ENCODE measurements around the gene ANAPC2.

Gene ANAPC2

DNA sequence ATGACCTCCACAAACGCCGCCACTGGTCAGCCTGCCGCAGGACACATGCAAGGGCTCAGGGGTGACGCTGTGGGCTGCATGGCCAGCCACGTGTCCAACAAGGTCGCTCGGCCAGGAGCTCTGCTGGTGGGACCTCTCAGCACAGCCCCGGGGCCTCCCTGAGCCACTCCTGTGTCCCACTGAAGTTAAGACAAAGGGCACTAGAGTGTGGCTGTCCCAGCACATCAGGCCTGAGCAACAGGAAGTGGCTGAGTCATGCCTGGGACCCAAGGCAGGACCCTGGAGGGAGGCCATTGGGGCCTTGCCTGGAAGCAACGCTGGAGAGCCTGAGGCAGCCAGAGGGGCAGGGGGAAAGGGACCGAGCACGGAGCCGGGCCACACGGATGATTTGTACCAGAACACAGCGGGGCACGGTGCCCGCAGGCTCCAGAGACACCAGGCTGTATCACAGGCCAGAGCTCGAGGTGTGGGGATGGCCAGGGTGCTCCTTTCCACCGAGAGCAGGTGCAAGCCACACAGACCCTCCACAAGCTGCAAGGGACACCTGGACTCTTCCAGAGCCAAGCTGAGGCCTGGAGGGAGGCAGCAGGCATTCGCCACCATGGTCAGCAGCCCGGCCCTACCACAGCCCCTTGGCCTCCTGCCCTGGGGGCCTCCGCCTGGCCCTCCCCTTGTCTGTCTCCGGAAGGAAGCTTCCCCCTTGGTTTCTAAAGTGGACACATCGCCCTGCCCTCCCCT is 10.0 kb downstream of the ANAPC2 start:
- in situ Hi-C loops (cut with MboI; ENCODE audit: low sequenced_read_pairs), result no loop called here

DNA sequence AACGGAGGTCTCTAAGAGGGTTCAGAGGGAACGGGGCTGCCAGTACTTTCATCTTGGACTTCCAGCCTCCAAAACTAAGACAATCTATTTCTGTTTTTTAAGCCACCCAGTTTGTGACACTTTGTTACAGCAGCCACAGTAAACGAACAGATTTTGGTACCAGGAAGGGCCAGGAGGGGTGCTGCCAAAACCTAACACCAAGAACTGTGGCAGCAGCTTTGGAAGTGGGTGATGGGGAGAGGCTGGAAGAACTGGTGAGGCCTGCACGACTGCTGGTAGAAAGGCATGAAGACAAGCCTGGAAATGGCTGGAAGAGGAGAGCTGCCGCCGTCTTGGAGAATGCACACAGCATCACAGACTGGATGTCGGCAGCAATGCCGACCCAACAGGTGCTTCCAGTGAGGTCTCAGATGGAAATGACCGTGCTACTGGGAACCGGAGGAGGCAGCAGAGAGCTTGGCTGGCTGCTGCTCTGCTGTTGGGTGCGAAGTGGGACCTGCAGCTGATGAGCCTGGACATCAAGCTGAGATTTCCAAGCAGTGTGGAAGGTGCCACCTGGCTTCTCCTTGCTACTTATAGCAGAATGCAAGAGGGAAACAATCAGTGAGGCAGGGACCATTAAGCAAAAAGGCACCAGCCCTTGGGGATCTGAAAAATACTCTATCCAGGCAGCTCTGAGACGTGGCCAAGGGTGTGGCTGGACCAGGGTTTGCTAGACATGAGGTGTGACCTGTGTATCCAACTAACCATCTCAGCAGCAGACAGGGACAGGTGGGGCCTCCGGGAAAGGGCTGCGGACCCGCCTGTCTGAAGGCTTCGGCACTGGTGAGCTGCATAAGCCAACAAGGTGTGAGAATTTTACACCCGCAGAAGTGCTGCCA is 11.8 kb downstream of the ANAPC2 start:
- in situ Hi-C loops (cut with MboI; ENCODE audit: low sequenced_read_pairs), result no loop called here

GRCh38 chr9:137175345-137175961 is 12.9 kb downstream of the ANAPC2 start:
- in situ Hi-C loops (cut with MboI; ENCODE audit: low sequenced_read_pairs), result no loop called here

DNA sequence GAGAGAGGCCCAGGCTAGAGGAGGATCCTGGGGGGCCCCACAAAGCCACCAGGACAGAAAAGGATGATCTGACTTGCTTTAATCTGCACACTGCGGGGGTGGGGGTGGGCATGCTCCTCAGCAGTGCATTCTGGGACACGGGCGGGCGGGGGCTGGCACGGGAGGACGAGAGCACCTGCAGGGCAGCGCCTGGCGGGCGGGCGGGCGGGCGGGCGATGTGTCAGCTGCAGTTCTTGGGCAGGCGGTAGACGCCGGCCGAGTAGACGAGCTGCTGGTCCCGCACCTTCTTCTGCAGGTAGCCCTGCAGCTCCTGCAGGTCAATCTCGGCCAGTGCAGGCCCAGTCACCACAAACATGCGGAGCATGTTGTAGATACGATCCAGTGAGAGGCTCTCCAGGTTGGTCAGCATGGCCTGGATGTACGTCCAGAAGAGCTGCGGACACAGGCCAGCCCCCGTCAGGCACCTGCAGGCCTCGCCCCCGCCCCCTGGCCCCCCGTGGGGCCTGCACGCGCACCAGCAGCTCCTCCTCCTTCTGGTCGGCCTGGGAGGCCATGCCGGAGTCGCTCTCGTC is 13.6 kb downstream of the ANAPC2 start:
- in situ Hi-C loops (cut with MboI; ENCODE audit: low sequenced_read_pairs), result no loop called here

- in situ Hi-C loops (cut with MboI; ENCODE audit: low sequenced_read_pairs), result no loop called here
Measured at GRCh38 chr9:137173796-137174664, 14.3 kb downstream of the ANAPC2 start.

DNA sequence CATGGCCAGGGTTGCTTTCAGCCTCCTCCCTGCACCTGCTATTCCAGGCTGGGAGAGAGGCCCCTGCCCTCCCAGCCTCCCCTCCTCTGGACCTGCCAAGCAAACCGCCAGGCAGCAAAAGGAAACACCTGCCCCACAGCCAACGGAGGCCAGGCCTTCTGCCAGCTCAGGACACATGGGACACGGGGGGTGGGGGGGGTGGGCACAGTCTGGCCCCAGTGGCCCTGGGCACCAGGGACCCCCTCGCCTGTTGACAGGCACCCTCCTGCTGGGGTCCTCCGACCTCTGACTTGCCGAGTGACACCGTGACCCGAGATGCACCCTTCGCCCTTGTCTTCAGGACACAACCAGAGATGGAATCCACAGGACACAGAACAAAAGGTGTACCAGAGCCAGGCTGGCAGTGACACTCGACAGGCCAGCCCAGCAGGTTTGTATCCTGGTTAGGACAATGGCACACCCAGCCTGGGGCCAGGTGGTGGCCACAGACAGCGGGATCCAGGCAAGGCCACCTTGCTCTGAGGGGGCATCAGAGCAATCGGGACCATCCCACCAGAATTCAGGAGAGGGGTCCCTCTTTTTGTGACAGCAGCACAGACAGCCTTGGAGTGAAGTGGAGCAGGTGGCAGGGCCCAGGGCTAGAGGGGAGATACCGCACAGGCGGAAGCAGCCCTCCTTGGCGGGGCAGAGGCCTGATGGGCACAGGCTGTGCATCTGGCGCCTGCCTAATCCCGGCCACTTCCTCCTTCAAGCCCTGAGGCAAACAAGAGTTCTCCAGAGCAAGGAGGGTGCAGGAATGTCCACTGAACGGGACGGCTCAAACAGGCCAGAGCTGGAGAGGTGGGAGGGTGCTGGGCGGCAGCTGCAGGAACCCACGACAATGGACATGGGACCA is 15.2 kb downstream of the ANAPC2 start:
- in situ Hi-C loops (cut with MboI; ENCODE audit: low sequenced_read_pairs), result no loop called here

DNA sequence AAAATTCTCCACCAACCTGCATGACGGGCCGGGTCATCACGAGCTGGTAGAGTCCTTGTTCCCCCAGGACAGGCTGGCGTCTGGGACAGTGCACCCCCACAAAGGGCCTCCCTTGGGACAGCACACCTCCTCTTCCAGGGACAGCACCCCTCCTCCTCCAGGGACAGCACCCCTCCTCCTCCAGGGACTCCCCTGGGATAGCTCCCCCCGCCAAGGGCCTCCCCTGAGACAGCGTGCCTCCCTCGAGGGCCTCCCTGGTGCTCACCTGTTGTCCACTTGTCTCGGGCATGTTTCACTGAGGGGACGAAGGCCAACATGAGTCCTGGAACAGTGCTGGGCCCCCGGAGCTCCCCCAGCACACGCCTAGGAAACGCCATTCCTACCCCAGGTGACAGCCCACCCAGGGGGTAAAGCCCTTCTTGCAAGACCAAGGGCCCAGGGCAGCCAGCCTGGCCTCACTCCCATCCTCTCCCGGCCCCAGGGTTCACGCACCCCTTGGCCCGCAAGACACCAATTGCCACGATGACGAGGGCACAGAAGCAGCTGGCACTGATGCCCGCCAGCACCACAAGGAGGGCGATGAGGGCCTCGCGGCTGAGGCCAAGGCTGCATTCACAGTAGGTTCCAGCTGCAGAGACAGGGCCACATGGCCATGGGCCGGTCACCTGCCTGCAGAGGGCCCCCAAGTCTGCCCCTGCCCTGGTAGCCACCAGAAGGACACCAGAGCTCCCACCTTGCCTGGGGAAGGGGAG is 17.0 kb downstream of the ANAPC2 start:
- in situ Hi-C loops (cut with MboI; ENCODE audit: low sequenced_read_pairs), result no loop called here

GRCh38 chr9:137170486-137171148 is 17.7 kb downstream of the ANAPC2 start:
- in situ Hi-C loops (cut with MboI; ENCODE audit: low sequenced_read_pairs), result no loop called here

- in situ Hi-C loops (cut with MboI; ENCODE audit: low sequenced_read_pairs), result no loop called here
Measured at GRCh38 chr9:137169896-137170358, 18.4 kb downstream of the ANAPC2 start, which contains the start of gene LRRC26. Gene LRRC26, minus strand, starts transcription at chr9:137170051. Its CDS starts 108 bp downstream, at chr9:137169943.

DNA sequence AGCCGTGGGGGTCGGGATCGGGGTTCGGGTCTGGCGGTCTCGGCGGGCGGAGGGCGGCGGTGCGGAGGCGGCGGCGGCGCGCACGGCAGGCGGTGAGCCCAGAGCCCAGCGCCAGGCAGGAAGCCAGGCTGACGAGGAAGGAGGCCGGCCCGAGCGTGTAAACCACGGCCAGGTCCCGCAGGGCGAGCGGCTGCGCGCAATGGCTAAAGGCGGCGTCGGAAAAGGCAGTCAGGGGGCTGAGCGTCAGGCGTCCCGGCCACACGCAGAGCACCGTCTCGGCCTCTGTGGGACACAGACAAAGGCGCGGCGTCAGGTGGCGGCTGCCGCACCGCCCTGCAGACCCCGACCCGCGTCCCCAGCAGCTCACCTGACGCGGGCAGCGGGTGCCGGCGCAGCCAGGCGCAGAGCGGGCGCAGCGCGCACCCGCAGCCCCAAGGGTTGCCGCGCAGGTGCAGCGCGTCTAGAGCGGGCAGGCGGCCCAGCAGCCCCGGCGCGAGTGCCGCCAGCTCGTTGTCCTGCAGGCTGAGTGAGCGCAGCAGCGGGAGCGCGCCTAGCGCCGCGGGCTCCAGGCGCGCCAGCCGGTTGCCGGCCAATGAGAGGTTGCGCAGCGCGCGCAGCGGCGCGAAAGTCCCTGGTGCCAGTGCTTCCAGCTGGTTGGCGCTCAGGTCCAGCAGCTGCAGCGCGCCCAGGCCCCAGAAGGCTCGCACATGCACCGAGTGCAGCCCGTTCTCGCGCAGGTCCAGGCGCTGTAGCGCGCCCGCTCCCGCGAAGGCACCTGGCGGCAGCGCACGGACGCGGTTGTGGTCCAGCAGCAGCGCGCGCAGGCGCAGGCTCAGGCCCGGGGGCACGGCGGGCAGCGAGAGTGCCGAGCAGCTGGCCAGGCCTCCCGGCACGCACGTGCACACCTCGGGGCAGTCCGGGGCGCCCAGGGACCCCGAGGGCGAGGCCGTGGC is 19.2 kb downstream of the ANAPC2 start:
- in situ Hi-C loops (cut with MboI; ENCODE audit: low sequenced_read_pairs), result no loop called here

- in situ Hi-C loops (cut with MboI; ENCODE audit: low sequenced_read_pairs), result no loop called here
Measured at GRCh38 chr9:137168573-137168903, 19.8 kb downstream of the ANAPC2 start.

- in situ Hi-C loops (cut with MboI; ENCODE audit: low sequenced_read_pairs), result no loop called here
Measured at GRCh38 chr9:137167747-137168572, 20.4 kb downstream of the ANAPC2 start.

- in situ Hi-C loops (cut with MboI; ENCODE audit: low sequenced_read_pairs), result no loop called here
Measured at GRCh38 chr9:137167277-137167746, 21.0 kb downstream of the ANAPC2 start.

GRCh38 chr9:137166380-137167229 is 21.8 kb downstream of the ANAPC2 start:
- in situ Hi-C loops (cut with MboI; ENCODE audit: low sequenced_read_pairs), result no loop called here

GRCh38 chr9:137165250-137165836 is 23.0 kb downstream of the ANAPC2 start:
- in situ Hi-C loops (cut with MboI; ENCODE audit: low sequenced_read_pairs), result no loop called here
